Activated T-helper 9 cell treated with anti-CD3 and anti-CD28 coated beads, Interleukin-2, amount 50 U/mL, for 16 hours (primary cell): ENCODE measurements around the gene CAMKK2.
A peak's percentile ranks its signal among the peaks of the same experiment; 100 is the strongest.
"Not testable (repeated sequence)": the region's sequence is repeated elsewhere in the genome, so short reads cannot be mapped to it uniquely, and the experiment has no call there.

ENCODE experiments used
- DNase-seq: peaks from one replicate; pipeline ENCODE4 v3.0.0-alpha.2; 2020; ENCODE audit warnings: low read depth

CAMKK2 gene

DNA sequence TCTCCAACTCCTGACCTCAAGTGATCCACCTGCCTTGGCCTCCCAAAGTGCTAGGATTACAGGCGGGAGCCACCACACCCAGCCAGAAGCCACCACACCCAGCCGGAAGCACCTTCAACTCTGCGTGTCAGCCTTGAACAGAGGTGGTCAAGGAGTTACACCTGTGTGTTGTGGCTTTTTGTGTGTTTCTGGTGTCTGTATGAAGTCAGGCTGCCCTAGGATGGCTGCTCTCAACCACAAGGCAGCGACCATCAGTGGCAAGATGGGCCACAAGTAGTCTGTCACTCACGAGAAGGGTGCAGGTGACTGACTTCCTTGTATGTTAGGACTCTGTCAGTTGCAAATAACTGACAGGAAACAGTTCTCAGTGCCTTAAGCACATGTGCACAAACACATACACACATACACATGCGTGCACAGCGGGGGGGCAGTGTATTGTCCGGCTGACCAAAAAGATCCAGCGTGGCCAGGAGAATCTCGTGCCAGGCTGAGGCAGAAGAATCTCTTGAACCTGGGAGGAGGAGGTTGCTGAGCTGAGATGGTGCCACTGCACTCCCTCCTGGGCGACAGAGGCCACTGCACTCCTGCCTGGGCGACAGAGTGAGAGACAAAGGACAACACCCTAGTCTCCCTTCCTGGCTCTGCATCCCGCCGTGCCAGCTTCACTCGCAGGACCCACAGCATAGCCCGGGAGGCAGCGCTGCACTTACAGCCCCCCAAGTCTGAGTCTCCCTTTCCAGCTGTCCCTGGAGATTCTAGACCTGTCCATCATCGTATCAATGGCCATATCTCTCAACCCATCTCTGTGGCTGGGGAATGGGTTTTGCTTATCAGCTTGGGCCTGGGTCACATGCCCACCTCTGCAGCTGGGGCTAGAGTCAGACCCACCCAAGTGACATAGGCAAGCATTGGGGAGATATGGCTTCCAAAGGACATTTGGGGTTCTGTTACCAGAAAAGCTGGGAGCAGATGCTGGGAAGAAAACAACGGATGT, 72.9 kb downstream of the CAMKK2 start:
- DNase-seq, result no peak

DNA sequence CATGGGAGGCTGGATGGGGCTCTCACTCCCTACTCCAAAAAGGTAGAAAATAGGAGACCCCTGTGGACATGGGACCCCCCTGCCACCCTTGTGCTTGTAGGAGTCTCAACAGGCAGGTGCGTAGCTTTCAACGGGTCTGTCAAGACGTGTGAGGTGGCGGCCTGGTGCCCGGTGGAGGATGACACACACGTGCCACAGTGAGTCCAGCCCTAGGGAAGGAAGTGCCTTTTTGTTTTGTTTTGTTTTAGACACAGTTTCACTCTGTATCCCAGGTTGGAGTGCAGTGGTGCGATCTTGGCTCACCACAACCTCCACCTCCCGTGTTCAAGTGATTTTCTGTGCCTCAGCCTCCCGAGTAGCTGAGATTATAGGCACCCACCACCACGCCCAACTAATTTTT, 73.7 kb downstream of the CAMKK2 start:
- DNase-seq, result no peak

DNA sequence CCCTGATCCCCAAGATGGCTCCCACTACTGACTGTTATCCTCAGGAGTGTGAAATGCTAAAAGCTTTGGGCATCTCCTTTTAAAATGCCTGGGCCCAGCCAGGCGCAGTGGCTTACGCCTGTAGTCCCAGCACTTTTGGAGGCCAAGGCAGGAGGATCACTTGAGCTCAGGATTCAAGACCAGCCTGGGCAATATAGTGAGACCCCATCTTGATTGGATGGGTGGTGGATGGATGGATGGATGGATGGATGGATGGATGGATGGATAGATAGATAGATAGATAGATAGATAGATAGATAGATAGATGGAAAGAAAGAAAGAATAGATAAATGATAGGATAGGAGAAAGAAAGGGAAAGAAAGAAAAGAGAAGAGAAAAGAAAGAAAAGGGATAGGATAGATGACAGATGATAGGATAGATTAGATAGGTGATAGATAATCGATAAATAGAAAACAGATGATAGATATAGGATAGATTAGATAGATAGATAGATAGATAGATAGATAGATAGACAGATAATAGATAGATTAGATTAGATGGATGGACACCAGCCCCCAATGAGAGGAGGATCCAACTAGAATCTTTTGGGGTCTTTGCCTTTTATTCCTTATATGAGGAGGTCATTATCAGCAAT, 77.0 kb downstream of the CAMKK2 start:
- DNase-seq, result no peak

DNA sequence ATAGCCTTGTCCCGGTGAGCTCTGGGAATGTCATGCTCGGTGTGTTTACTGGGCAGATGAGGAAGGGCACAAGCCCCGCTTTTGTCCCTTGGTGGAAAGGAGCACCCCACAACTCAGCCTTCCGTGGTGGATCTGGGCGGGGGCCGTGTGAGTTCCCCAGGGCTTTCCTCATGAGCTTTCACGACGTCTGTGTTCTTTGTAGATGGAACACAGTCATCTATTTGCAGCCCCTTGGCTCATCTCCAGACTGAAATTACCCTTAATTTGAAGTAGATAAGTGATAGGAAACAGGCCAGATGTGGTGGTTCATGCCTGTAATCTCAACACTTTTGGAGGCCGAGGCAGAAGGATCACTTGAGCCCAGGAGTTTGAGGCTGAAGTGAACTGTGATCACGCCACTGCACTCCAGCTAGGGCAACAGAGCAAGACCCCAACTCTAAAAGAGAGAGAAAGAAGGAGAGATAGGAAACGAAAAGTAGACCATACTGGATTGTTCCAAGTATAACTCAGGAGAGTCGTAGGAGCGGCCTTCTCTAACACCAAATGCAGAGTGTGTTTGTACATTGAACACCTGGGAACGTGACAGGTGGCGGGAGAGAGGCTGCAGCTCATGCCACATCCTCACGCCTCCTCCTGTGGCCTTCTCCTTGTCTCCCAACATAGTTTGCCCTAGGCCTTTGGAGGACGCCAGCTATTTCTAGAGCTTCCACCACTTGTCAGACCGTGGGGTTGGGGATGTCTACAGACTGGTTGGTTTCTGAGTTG, 77.7 kb downstream of the CAMKK2 start:
- no peak for DNase-seq

DNA sequence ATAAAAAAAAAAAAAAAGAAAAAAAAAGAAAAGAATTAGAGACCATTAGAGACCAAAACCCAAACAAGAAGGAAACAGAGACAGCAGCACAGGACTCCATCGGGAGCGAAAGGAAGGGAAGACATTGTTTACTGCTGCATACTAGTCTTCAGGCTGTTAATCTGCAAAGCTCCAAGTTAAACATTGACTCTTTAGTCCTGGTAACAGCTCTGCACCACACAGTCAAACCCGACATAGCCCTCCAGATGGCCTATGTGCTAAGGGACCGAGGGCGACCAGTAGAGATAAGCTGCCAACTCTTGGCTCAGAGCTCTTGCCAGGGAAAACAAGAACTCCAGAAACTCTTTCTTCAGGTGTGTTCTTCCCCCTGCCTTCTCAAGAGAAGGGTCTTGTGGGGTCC, 78.7 kb downstream of the CAMKK2 start:
- DNase-seq, result no peak

DNA sequence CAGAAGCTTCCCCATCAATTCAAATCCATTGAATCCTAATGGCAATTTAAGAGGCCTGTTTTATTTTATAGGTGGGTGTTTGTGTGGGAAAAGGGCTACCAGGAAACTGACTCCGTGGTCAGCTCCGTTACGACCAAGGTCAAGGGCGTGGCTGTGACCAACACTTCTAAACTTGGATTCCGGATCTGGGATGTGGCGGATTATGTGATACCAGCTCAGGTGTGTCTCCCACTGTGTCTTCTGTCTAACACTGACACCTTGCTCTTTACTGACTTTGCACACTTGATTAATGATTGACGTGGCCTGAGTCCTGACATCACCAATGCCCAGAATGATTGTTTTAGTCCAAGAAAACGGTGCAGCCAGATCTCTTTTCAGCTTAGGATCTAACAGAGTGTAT, 79.4 kb downstream of the CAMKK2 start:
- no peak for DNase-seq

DNA sequence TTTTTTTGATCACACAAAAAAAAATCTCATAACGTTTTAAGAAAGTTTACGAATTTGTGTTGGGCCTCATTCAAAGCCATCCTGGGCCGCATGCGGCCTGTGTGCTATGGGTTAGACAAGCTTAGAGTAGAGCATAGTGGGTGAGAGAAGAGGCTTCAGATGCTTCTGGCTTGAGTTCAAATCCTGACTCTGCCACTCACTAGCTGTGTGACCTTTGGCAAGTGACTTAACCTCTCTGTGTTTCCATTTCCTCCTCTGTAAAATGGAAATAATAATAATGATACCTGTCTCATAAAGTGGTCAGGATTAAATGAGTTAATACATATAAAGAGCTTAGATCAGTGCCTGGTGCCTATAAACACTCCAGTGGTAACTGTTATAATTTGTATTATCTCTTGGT, 80.4 kb downstream of the CAMKK2 start:
- no peak for DNase-seq

DNA sequence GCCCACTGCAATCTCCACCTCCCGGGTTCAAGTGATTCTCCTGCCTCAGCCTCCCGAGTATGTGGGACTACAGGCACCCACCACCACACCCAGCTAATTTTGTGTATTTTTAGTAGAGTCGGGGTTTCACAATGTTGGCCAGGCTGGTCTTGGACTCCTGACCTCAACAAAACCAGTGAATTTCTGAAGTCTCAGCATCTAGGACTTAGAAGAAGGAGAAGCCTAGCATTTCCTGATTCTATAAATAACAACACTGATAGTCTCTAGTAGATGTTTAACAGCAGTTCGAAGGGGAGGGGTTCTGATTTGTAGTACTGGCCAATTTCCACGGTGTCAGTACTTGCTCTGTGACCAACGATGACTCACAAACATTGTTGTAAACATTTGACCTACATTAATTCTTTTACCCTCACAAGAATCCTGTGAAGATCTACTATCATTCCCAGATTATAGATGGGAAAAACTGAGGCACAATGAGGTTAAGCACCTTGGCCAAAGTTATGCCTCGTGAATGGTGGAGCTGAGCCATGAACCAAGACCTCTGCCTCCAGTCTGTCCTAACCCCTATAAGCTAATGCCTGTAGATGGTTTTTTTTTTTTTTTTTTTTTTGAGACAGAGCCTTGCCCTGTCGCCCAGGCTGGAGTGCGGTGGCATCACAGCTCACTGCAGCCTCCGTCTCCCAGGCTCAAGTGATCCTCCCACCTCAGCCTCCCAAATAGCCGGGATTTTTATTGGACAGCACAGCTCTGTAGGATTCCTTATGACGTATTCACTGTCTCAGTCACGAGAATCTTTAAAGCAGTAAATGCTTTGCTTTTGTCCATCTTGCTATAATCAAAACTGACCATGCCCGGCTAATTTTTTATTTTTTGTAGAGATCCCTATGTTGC, 81.4 kb downstream of the CAMKK2 start:
- DNase-seq, result no peak

DNA sequence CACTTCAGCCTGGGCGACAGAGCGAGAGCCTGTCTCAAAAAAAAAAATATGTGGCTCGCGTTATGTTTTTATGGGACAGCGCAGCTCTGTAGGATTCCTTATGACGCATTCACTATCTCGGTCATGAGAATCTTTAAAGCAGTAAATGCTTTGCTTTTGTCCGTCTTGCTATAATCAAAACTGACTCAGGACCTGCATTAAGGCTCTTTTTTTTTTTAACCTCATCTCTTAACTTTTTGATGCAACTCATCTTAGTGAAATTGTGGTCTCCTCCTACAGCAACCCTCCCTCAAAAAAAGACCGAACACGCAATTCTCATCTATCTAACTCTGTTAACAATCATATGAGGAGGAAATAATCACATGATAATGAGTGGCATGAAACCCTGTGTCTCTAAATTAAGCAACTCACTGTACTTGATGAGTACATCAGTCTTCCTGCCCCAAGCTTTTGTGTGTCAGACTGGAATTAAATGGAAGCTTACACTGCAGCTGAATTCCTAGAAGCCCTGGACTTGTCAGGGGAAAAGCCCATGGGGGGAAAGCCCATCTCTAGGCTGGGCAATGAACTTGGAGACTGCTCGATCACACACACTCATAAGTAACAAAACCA, 82.2 kb downstream of the CAMKK2 start:
- DNase-seq, result peak; percentile 28

DNA sequence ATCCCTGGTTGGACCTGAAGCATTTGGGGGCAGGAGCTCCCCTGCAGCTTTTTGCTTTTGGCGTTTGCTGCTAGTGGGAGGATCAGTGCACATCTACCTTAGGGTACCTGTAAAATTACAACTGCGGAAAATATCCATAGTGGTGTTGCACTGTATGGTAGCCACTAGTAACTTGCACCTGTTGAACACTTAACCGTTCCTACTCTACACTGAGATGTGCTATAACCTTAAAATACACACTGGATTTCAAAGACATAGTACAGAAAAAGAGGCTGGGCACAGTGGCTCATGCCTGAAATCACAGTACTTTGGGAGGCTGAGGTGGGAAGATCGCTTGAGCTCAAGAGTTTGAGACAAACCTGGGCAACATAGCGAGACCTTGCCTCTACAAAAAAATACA, 83.6 kb downstream of the CAMKK2 start:
- DNase-seq, result no peak

DNA sequence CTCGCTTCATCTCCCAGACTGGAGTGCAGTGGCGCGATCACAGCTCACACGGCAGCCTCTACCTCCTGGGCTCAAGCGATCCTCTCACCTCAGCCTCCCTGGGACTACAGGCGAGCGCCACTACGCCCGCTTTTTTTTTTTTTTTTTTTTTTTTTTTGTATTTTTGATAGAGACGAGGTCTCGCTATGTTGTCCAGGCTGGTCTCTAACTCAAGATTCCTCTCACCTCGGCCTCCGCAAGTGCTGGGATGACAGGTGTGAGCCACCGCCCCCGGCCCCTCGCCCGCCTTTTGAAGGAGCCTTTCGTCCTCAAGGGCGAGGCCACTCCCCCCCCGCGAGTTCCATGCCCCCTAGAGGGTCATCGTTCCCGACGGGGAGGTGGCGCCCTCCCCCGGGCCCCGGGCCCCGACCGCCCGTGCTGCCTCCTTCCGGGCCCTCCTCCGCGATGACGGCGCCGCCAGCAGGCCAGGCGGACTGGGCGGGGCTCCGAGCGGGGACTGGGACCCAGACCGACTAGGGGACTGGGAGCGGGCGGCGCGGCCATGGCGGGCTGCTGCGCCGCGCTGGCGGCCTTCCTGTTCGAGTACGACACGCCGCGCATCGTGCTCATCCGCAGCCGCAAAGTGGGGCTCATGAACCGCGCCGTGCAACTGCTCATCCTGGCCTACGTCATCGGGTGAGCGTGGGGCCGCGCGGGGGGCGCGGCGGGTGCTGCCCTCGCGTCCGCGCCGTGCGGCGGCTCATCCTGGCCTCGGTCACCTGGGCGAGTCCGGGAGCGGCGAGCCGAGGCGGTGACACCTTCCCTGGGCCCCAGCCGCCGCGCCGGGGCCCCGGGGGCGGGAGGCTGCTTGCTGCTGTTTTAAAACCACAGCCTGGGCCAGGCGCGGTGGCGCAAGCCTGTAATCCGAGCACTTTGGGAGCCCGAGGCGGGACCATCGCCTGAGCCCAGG, 86.6 kb downstream of the CAMKK2 start, which contains the start of gene P2RX4:
P2RX4 (plus strand) TSS at position 506 of the 949 bp plus-strand sequence; CDS start at position 542, 36 bp downstream.
- DNase-seq, result peak; percentile 79

DNA sequence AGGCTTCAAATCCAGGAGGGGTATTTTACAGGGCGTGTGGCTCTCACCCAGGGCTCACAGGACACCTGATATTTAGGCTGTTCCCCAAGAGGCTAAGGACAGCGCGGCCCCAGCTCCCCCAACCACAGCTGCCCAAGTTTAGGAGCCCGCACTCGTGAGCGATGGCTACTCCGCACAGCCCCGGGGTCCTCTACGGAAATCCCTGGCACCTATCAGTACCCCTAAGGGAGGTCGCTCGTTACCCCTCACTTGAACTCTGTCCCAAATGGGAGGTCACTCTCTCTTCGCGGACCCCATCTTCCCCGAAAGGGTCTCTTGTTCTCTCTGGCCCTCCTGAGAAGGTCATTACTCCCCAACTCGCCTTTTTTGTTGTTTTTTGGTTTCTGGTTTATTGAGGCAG, 87.3 kb downstream of the CAMKK2 start:
- DNase-seq, result no peak

DNA sequence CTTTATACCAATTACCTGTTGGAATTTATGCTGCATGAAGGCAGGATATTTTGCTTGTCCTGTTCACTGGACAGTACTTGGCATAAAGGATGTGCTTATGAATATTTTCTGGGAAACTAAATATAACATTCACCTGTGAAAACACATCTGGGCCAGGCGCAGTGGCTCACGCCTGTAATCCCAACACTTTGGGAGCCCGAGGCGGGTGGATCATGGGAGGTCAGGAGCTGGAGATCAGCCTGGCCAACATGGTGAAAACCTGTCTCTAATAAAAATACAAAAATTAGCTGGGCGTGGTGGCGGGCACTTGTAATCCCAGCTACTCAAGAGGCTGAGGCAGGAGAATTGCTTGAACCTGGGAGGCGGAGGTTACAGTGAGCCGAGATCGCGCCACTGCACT, 87.9 kb downstream of the CAMKK2 start:
- DNase-seq, result not testable (repeated sequence)

DNA sequence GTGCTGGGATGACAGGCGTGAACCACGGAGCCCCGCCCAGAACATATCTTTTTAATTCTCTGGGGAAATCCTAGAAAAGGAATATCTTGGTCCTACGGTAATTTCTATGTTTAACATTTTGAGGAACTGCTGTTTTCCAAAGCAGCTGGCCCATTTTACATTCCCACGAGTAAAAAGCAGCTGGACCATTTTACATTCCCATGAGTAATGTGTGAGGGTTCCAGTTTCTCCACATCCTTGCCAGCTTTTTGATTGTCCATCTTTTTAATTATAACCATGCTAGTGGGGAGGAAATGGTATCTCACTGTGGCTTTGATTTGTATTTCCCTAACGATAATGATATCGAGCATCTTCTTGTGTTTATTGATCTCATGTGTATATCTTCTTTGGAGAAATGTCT, 91.0 kb downstream of the CAMKK2 start:
- no peak for DNase-seq

DNA sequence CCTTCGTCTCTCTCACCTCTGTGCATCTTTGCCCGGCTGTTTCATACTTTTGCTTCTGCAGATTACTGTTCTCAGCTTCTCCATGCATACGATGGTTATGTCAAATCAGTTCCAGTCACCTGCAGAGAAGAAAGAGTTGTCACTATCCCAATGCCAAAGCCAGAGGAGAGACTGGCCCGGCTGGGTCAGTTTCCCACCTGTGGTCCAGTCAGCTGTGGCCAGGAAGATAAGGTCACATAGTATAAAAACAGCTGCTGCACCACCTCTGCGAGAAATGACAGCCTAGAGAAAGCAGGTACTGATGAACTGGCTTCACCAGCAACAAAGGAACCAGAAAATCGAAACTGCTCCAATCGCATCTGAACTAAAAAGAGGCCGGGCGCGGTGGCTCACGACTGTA, 93.0 kb downstream of the CAMKK2 start:
- DNase-seq, result no peak

DNA sequence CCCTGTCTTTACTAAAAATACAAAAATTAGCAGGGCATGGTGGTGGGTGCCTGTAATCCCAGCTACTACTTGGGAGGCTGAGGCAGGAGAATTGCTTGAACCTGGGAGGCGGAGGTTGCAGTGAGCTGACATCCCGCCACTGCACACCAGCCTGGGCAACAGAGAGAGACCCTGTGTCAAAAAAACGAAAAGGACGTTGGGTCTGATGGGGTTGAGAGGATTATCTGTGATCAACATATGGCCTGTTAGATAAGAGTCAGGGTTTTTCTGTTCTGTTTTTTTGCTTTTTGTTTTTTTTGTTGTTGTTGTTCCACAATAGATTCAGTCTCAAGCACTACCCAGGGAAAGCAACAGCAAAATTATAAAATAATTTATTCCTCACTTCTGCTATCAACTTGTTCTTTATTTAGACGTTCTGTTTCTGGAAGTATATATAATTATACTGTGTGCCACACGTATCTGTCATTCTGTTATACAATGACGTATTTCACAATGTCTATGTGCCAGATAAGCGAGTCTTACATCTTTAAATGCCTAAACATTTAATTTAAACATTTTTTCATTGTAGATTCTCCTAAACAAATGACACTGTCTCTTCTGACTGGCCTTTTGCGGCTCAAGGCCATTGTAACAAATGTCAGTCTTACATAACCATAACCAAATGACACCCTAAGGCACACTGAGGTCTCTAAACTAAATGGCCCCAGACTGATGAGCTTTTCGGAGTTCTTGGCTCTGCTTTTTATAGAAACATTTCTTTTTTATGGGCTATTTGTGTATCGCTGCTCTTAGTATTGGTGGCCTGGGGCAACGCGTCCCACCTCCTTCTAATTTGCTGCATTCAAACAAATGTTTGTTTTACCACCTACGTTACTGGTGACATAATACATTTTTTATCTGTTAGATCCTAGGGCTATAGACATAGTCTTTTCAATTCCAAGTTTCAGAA, 93.8 kb downstream of the CAMKK2 start:
- no peak for DNase-seq

DNA sequence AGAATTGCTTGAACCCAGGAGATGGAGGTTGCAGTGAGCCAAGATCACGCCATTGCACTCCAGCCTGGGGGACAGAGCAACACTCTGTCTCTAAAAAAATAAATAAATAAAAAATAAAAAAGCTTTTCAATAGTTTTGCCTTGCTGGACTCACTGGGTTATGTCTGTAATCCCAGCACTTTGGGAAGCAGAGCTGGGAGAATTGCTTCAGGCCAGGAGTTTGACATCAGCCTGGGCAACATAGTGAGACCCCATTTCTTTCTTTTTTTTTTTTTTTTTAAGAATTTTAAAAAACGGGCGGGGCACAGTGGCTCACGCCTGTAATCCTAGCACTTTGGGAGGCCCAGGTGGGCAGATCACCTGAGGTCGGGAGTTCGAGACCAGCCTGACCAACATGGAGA, 95.4 kb downstream of the CAMKK2 start:
- not testable (repeated sequence) for DNase-seq

DNA sequence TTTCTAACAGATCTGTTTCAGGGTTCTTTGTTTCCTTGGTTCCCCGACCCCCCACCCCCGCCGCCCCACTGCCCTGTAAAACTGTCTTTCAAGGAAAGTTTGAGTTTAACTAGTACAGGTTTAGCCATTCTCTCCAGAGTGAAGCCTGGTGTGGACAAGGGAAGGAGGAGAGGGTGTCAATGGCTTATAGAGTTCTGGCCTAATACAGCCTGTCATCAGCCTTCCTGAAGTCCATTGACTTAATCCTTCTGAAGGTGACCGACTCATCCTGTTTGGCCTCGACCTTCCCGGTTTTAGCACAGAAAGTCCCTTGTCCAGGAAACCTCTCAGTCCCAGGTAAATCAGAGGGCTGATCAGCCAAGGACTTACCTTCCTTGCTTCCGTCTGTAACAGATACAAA, 97.6 kb downstream of the CAMKK2 start:
- no peak for DNase-seq

DNA sequence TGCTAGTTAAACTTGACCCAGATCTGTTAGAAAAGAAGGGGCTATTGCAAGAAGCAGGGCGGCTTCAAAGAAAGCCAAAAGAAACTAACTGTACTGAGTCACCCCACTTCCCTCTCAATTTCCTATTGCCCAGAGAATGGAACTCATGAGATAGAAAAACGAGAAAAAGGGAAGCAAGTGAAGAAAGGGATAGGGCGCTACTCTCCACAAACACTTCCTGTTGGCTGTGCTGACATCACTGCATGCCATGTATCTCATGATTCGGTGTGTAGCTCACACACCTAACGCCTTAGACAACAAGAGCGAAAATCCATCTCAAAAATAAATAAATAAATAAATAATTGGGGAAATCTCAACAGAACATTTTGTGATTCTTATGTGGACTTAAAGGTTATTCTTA, 99.6 kb downstream of the CAMKK2 start:
- DNase-seq, result no peak
